ENCODE results near the gene ASB7.

DNA sequence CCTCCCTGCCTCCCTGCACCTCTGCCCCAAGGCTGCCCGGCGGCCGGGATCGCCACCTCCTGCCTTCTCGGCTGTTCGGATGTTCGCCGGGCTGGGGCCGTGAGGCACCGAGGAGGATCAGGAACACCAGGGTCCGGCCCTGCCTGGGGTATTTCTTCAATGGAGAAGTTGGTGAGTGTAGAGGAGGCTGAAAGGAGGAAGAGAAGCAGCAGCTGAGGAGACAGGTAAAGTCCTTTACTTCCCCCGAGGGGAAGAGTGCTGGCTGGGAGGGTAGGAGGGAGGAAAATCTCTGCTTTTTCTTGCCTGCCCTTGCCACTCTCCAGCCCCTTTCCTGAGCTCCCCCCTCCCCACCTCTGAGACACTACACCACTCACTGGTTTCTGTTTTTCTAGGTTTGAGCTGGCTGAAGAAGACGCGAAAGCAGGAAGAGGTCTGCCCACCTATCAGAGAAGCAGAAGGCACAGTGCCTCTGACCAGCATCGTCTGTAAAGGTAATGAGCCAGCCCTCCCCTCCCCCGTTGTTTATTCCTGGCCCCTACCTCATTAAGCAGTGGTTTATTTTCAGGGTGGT is 519 bp downstream of the ASB7 start:
- TF ChIP-seq CTCF (IDR thresholded peaks at IDR 0.05) (no peak), POLR2A (IDR thresholded peaks at IDR 0.05) (no peak)

Data from Peyer's patch (tissue), 4 donors.